Chondrocyte (in vitro differentiated cells): ENCODE results near the gene PDXP. TPM values are rescaled to one million over a fixed set of nuclear protein-coding genes. Genes with fewer than 3 reads are reported as not detected.

Source experiments
- DNase-seq: peaks from one replicate; pipeline ENCODE4 v3.0.0; 2021; ENCODE audit warnings: mixed read lengths, low spot score
- H3K27ac Mint-ChIP-seq: one replicate; pipeline ENCODE4 v1.8.0; 2021; ENCODE audit warnings: mild to moderate bottlenecking, moderate library complexity, mixed read lengths; ENCODE audit not compliant: unreplicated experiment
- H3K27me3 Mint-ChIP-seq: 2 replicates; pipeline ENCODE4 v1.8.0; 2021; ENCODE audit warnings: low read depth, mixed read lengths
- H3K36me3 Mint-ChIP-seq: 2 replicates; pipeline ENCODE4 v1.8.0; 2021; ENCODE audit warnings: low read depth, mixed read lengths
- H3K4me1 Mint-ChIP-seq: 2 replicates; pipeline ENCODE4 v1.8.0; 2021; ENCODE audit warnings: low read depth, mild to moderate bottlenecking, mixed read lengths
- H3K4me3 Mint-ChIP-seq: one replicate; pipeline ENCODE4 v1.8.0; 2021; ENCODE audit warnings: mild to moderate bottlenecking, moderate library complexity, mixed read lengths; ENCODE audit not compliant: unreplicated experiment
- H3K9me3 Mint-ChIP-seq: 2 replicates; pipeline ENCODE4 v1.8.0; 2021; ENCODE audit warnings: low read depth, mixed read lengths
- CTCF ChIP-seq: fragments of 200-600 bp; sonication (generic); IDR thresholded peaks from 2 replicates; pipeline ENCODE4 v1.5.0; 2021; ENCODE audit warnings: antibody characterized with exemption, mild to moderate bottlenecking, moderate library complexity
- total RNA-seq: library from RNA; stranded (reverse); gene quantifications from 3 replicates; pipeline ENCODE4 v1.2.1, GENCODE V29; 2021

PDXP gene
- total RNA-seq, 1 donor from 2014 or later = 14.8 TPM

- no peak overlapping the region for H3K4me3 Mint-ChIP-seq
- H3K4me1 Mint-ChIP-seq = peaks cover 36% of the 10 kb centered on the region
- no peaks in the 10 kb centered on the region for H3K9me3 Mint-ChIP-seq
- H3K27me3 Mint-ChIP-seq = no peaks in the 10 kb centered on the region
- no peak for DNase-seq
- no peak for TF ChIP-seq CTCF
- peaks cover 3% of the 10 kb centered on the region for H3K36me3 Mint-ChIP-seq
- no peak overlapping the region for H3K27ac Mint-ChIP-seq
Observed at GRCh38 chr22:37664249-37665101, 6.0 kb downstream of the PDXP start.

GRCh38 chr22:37665487-37665886, 7.0 kb downstream of the PDXP start:
- Mint-ChIP-seq H3K9me3 (no peaks in the 10 kb centered on the region), H3K4me1 (peaks cover 28% of the 10 kb centered on the region), H3K27me3 (no peaks in the 10 kb centered on the region), H3K27ac (no peak overlapping the region), H3K36me3 (peaks cover 3% of the 10 kb centered on the region), H3K4me3 (no peak overlapping the region)
- no peak for TF ChIP-seq CTCF
- no peak for DNase-seq

GRCh38 chr22:37669586-37669985, 11.1 kb downstream of the PDXP start:
- Mint-ChIP-seq H3K27ac (no peak overlapping the region), H3K36me3 (peaks cover 3% of the 10 kb centered on the region), H3K9me3 (no peaks in the 10 kb centered on the region), H3K4me1 (peaks cover 15% of the 10 kb centered on the region), H3K27me3 (no peaks in the 10 kb centered on the region), H3K4me3 (no peak overlapping the region)
- no peak for TF ChIP-seq CTCF
- no peak for DNase-seq

GRCh38 chr22:37672206-37672919, 13.8 kb downstream of the PDXP start:
- H3K9me3 Mint-ChIP-seq = no peaks in the 10 kb centered on the region
- DNase-seq = no peak
- H3K36me3 Mint-ChIP-seq = peaks cover 1% of the 10 kb centered on the region
- H3K27ac Mint-ChIP-seq = no peak overlapping the region
- no peak for TF ChIP-seq CTCF
- H3K4me1 Mint-ChIP-seq = peaks cover 26% of the 10 kb centered on the region
- H3K27me3 Mint-ChIP-seq = no peaks in the 10 kb centered on the region
- no peak overlapping the region for H3K4me3 Mint-ChIP-seq

GRCh38 chr22:37672920-37673455, 14.5 kb downstream of the PDXP start:
- H3K4me3 Mint-ChIP-seq = no peak overlapping the region
- no peaks in the 10 kb centered on the region for H3K9me3 Mint-ChIP-seq
- H3K36me3 Mint-ChIP-seq = peaks cover 4% of the 10 kb centered on the region
- no peak for DNase-seq
- H3K27me3 Mint-ChIP-seq = no peaks in the 10 kb centered on the region
- peaks cover 27% of the 10 kb centered on the region for H3K4me1 Mint-ChIP-seq
- peak overlapping the region; percentile 5 for H3K27ac Mint-ChIP-seq
- no peak for TF ChIP-seq CTCF
